DOHH2 (cell line): ENCODE measurements around the gene RALA.

Experiments used
- H3F3A ChIP-seq: fragments of 200-600 bp; sonication (generic), shearing (Covaris generic); 2 replicates; pipeline ENCODE4 v1.6.0; 2016; ENCODE audit warnings: antibody characterized with exemption, mild to moderate bottlenecking; ENCODE audit not compliant: control insufficient read depth, insufficient read depth
- H3K27ac ChIP-seq: fragments of 200-600 bp; sonication (generic); 2 replicates; pipeline ENCODE4 v1.5.1; 2014; ENCODE audit warnings: low read depth, mild to moderate bottlenecking, low read length, moderate library complexity
- H3K27me3 ChIP-seq: fragments of 200-600 bp; sonication (generic); 2 replicates; pipeline ENCODE4 v1.6.1; 2014; ENCODE audit warnings: mild to moderate bottlenecking, low read length, mixed read lengths; ENCODE audit not compliant: control insufficient read depth
- H3K36me3 ChIP-seq: fragments of 200-600 bp; sonication (generic); 2 replicates; pipeline ENCODE4 v1.6.1; 2014; ENCODE audit warnings: mild to moderate bottlenecking, low read length, moderate library complexity, mixed read lengths; ENCODE audit not compliant: control insufficient read depth
- H3K4me1 ChIP-seq: fragments of 200-600 bp; sonication (generic); 2 replicates; pipeline ENCODE4 v1.6.1; 2014; ENCODE audit warnings: mild to moderate bottlenecking, low read length, mixed read lengths; ENCODE audit not compliant: control insufficient read depth
- H3K4me2 ChIP-seq: fragments of 200-600 bp; sonication (generic); 2 replicates; pipeline ENCODE4 v1.6.0; 2014; ENCODE audit warnings: mild to moderate bottlenecking, low read length, moderate library complexity
- H3K4me3 ChIP-seq: fragments of 200-600 bp; sonication (generic); 2 replicates; pipeline ENCODE4 v1.5.1; 2014; ENCODE audit warnings: mild to moderate bottlenecking, low read length, mixed read lengths
- H3K79me2 ChIP-seq: fragments of 200-600 bp; sonication (generic); 2 replicates; pipeline ENCODE4 v1.6.1; 2014; ENCODE audit warnings: mild to moderate bottlenecking, low read length, mixed read lengths; ENCODE audit not compliant: control insufficient read depth
- H3K9me2 ChIP-seq: fragments of 200-600 bp; sonication (generic); replicated peaks from 2 replicates; pipeline ENCODE4 v1.6.1; 2014; ENCODE audit warnings: mild to moderate bottlenecking, low read length, mixed read lengths; ENCODE audit not compliant: control insufficient read depth
- H3K9me3 ChIP-seq: fragments of 200-600 bp; sonication (generic); 2 replicates; pipeline ENCODE4 v1.6.1; 2014; ENCODE audit warnings: antibody characterized with exemption, low read length, mixed read lengths; ENCODE audit not compliant: control insufficient read depth, insufficient read depth
- H4K20me1 ChIP-seq: fragments of 200-600 bp; sonication (generic); 2 replicates; pipeline ENCODE4 v1.6.0; 2014; ENCODE audit warnings: low read depth, mild to moderate bottlenecking, antibody characterized with exemption, low read length, moderate library complexity; ENCODE audit not compliant: control insufficient read depth, insufficient read depth
- CTCF ChIP-seq: fragments of 200-600 bp; sonication (generic); IDR thresholded peaks from one replicate; pipeline ENCODE4 v1.5.1; 2014; ENCODE audit warnings: antibody characterized with exemption, mild to moderate bottlenecking, low read depth, low read length; ENCODE audit not compliant: poor library complexity, severe bottlenecking
- EZH2phosphoT487 ChIP-seq: fragments of 200-600 bp; sonication (generic); IDR thresholded peaks from 2 replicates; pipeline ENCODE4 v1.6.1; 2017; ENCODE audit warnings: borderline replicate concordance, mild to moderate bottlenecking, antibody characterized with exemption, low read length, moderate library complexity, mixed read lengths

Gene RALA

GRCh38 chr7:39614299-39614698, 9.1 kb upstream of the RALA start:
- H3K27ac ChIP-seq: no peak overlapping the region
- H3F3A ChIP-seq: no peaks in the 10 kb centered on the region
- H3K9me3 ChIP-seq: no peaks in the 10 kb centered on the region
- H3K79me2 ChIP-seq: no peaks in the 10 kb centered on the region
- no peak overlapping the region for H3K4me2 ChIP-seq
- no peak for TF ChIP-seq EZH2phosphoT487
- TF ChIP-seq CTCF: no peak
- no peaks in the 10 kb centered on the region for H3K36me3 ChIP-seq
- H3K4me3 ChIP-seq: no peak overlapping the region
- H3K4me1 ChIP-seq: peaks cover 8% of the 10 kb centered on the region
- no peaks in the 10 kb centered on the region for H4K20me1 ChIP-seq
- H3K9me2 ChIP-seq: no peaks in the 10 kb centered on the region
- peaks cover 3% of the 10 kb centered on the region; the same call in 1 of the 2 replicates for H3K27me3 ChIP-seq

GRCh38 chr7:39615350-39615975, 7.9 kb upstream of the RALA start:
- H3K27me3 ChIP-seq: peaks cover 3% of the 10 kb centered on the region; the same call in 1 of the 2 replicates
- no peaks in the 10 kb centered on the region for H4K20me1 ChIP-seq
- TF ChIP-seq CTCF: no peak
- no peak for TF ChIP-seq EZH2phosphoT487
- no peaks in the 10 kb centered on the region for H3K9me2 ChIP-seq
- H3K4me3 ChIP-seq: no peak overlapping the region
- peaks cover 3% of the 10 kb centered on the region for H3K4me1 ChIP-seq
- peaks cover 3% of the 10 kb centered on the region; the same call in 1 of the 2 replicates for H3F3A ChIP-seq
- no peaks in the 10 kb centered on the region for H3K9me3 ChIP-seq
- H3K36me3 ChIP-seq: 0 out of 2 replicates have a peak, but pooled peaks cover 2% of the 10 kb centered on the region
- H3K79me2 ChIP-seq: no peaks in the 10 kb centered on the region
- no peak overlapping the region for H3K27ac ChIP-seq
- no peak overlapping the region for H3K4me2 ChIP-seq

- H3K27ac ChIP-seq: no peak overlapping the region
- H3K4me3 ChIP-seq: no peak overlapping the region
- no peaks in the 10 kb centered on the region for H3K79me2 ChIP-seq
- peaks cover 6% of the 10 kb centered on the region for H3F3A ChIP-seq
- no peak overlapping the region for H3K4me2 ChIP-seq
- H4K20me1 ChIP-seq: no peaks in the 10 kb centered on the region
- no peaks in the 10 kb centered on the region for H3K9me3 ChIP-seq
- peaks cover 10% of the 10 kb centered on the region for H3K4me1 ChIP-seq
- TF ChIP-seq EZH2phosphoT487 (no peak), CTCF (no peak)
- H3K9me2 ChIP-seq: no peaks in the 10 kb centered on the region
- H3K27me3 ChIP-seq: peaks cover 3% of the 10 kb centered on the region; the same call in 1 of the 2 replicates
- 0 out of 2 replicates have a peak, but pooled peaks cover 2% of the 10 kb centered on the region for H3K36me3 ChIP-seq
Measured at GRCh38 chr7:39616138-39616537, 7.2 kb upstream of the RALA start.
